Esophagus muscularis mucosa (tissue), 4 donors: ENCODE measurements around the gene PPP2R3A. TPM values are rescaled to one million over a fixed set of nuclear protein-coding genes. Genes with fewer than 3 reads are reported as not detected.
A peak's percentile ranks its signal among the peaks of the same experiment; 100 is the strongest.

ENCODE experiments used
- DNase-seq: peaks from one replicate; pipeline ENCODE4 v3.0.0-alpha.2; 2017; ENCODE audit errors: extremely low spot score
- H3K27ac ChIP-seq, 4 donors: fragments of 200-600 bp; sonication (generic); replicated peaks in 1 of 4; 1 replicate in 3 of 4; 2 replicates in 1 of 4; pipeline ENCODE4 v1.5.1; 2016 to 2019; ENCODE audit warnings: mild to moderate bottlenecking in 1 of 4
- H3K27me3 ChIP-seq, 4 donors: fragments of 200-600 bp; sonication (generic); one replicate each; pipeline versions ENCODE4 v1.5.1 to v1.6.0; 2016 to 2019
- H3K36me3 ChIP-seq, 4 donors: fragments of 200-600 bp; sonication (generic); one replicate each; pipeline ENCODE4 v1.5.1; 2016 to 2019
- H3K4me1 ChIP-seq, 4 donors: fragments of 200-600 bp; sonication (generic); one replicate each; pipeline ENCODE4 v1.5.1; 2016 to 2019
- H3K4me3 ChIP-seq, 4 donors: fragments of 200-600 bp; sonication (generic); 1 replicate in 2 of 4; 2 replicates in 2 of 4; pipeline ENCODE4 v1.5.1; 2016 to 2019; ENCODE audit warnings: mild to moderate bottlenecking in 4 of 4, moderate library complexity in 1 of 4
- H3K9me3 ChIP-seq, 4 donors: fragments of 200-600 bp; sonication (generic); 1 replicate in 3 of 4; 2 replicates in 1 of 4; pipeline ENCODE4 v1.5.1; 2016 to 2019
- EP300 ChIP-seq: sonication (generic); formaldehyde crosslinking; IDR thresholded peaks from one replicate; pipeline ENCODE4 v1.6.1; 2017; ENCODE audit warnings: antibody characterized with exemption
- POLR2A ChIP-seq: fragments of 450-650 bp; IDR thresholded peaks from one replicate; pipeline ENCODE4 v1.6.1; 2017; ENCODE audit warnings: antibody characterized with exemption, moderate library complexity, mild to moderate bottlenecking, low read depth
- POLR2AphosphoS5 ChIP-seq, 2 donors: sonication (generic); formaldehyde crosslinking; IDR thresholded peaks; one replicate each; pipeline ENCODE4 v1.6.1; 2017; ENCODE audit warnings: antibody characterized with exemption in 2 of 2
- WGBS: methylation state at CpG from one replicate; pipeline ENCODE4 v1.1.5; 2018; 5-methylcytosine and 5-hydroxymethylcytosine counted together
- intact Hi-C: fragments of 100-400 bp; cut with DNase I; formaldehyde crosslinking; loops from one replicate; pipeline ENCODE4 v1.15.1; 2023
- small RNA-seq, 3 donors: library from RNA; depleted of rRNA; stranded (forward); fragments of <200 nt; gene quantifications; one replicate each; pipeline ENCODE3, GENCODE V24; 2016
- total RNA-seq, 4 donors: library from RNA; depleted of rRNA; stranded (reverse); fragments of >200 nt; gene quantifications; one replicate each; pipeline versions ENCODE4 v1.1.0 to v1.2.1, GENCODE V29; 2016
- TF ChIP-seq, protein P1 (sequence below), 3 experiments: fragments of 200-600 bp in 2 of 3; fragments of 450-650 bp in 1 of 3; sonication (generic) in 2 of 3; IDR thresholded peaks; one replicate each; pipeline ENCODE4 v1.5.1; 2017 to 2019; ENCODE audit warnings: antibody characterized with exemption in 3 of 3, mild to moderate bottlenecking in 2 of 3, moderate library complexity in 1 of 3

PPP2R3A gene
- total RNA-seq, 4 donors from 2014 or later, result 19.4 to 28.9 (median 26.3) TPM

DNA sequence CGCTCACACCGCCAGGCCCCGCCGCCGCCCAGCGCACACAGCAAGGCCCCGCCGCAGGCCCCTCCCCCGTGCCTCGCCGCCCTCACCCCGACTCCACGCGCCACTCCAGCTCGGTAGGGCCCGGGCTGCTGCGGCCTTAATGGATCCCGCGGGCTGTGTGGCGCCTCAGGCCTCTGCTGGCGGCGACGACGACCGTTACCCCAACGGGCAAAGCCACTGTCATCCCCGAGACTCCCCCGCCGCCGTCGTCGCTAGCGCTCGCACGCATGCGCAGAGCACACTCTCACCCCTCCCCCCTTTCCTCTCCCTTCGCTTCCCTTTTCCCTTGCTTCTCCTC lies 230.5 kb downstream of the PPP2R3A start, which contains the start of gene MSL2:
MSL2 (minus strand) TSS at position 272 of the 337 bp plus-strand sequence. CDS start 1,222 bp downstream, outside the sequence.
- peak within 1 kb of the TSS; percentile 89 to 95 (median 92) for H3K4me3 ChIP-seq
- no peaks in the 10 kb centered on the region for H3K36me3 ChIP-seq
- no peaks in the 10 kb centered on the region for H3K27me3 ChIP-seq
- DNase-seq, result peak; percentile 93
- peaks cover 25 to 47% (median 37%) of the 10 kb centered on the region in 4 donors for H3K4me1 ChIP-seq
- H3K9me3 ChIP-seq, result no peaks in the 10 kb centered on the region
- 0% methylated on average over 20 of the region's 37 CpGs for WGBS
- intact Hi-C loops, result loop anchor here (10.0 kb wide), 1 partner anchor 669 kb away; the partner anchor contains the start of gene NCK1
- peak within 1 kb of the TSS; percentile 99 to 100 (median 100) for H3K27ac ChIP-seq
- peak in 1 of 2 donors; percentile 74 for TF ChIP-seq POLR2AphosphoS5 (IDR thresholded peaks at IDR 0.05)
- TF ChIP-seq POLR2A, result peak; percentile 40
- TF ChIP-seq EP300, result no peak

DNA sequence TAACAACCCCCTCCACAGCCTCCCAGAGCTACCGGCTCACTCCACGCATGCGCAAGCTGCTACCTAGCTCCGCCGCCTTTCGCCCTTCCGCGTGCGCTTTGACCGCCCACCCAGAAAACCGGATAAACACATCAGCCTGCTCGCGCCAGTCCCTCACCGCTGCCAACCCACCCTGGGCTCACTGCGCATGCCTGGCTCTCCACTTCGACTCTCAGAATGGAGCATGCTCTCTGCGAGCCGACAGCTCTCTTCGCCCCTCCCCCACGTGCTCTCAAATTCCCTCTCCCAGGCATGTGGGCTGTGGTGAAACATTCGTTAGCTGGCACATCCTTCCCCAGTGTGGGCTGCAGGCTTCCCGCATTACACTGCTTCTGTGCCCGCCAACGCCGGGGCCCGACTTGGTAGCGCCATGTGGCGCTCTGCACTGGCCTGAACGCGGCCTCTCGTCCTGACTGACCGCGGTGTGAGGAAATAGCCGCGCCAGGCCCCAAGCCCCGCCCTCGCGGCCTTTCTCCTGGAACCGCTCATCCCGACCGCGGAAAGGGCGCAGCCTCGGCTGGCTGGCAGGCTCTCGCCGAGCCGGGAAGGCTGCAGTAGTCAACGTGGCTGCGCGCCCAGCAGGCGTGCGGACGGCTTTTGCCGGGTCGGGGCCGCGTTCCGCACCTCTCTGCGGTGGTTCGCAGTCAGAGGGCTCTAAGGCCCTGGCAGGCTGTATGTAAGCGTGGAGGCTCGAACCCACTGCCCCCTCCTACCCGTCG lies 231.1 kb downstream of the PPP2R3A start:
- 0% methylated on average over 18 of the region's 64 CpGs for WGBS
- Histone ChIP-seq H3K27me3 (no peaks in the 10 kb centered on the region), H3K36me3 (no peaks in the 10 kb centered on the region), H3K27ac (peak overlapping the region; percentile 99 to 100 (median 100)), H3K9me3 (no peaks in the 10 kb centered on the region), H3K4me3 (peak overlapping the region; percentile 89 to 95 (median 92)), H3K4me1 (peaks cover 20 to 41% (median 32%) of the 10 kb centered on the region in 4 donors)
- TF ChIP-seq POLR2AphosphoS5 (IDR thresholded peaks at IDR 0.05) (peak; percentile 85), POLR2A (peak; percentile 67), EP300 (no peak)
- TF ChIP-seq, protein P1, sequence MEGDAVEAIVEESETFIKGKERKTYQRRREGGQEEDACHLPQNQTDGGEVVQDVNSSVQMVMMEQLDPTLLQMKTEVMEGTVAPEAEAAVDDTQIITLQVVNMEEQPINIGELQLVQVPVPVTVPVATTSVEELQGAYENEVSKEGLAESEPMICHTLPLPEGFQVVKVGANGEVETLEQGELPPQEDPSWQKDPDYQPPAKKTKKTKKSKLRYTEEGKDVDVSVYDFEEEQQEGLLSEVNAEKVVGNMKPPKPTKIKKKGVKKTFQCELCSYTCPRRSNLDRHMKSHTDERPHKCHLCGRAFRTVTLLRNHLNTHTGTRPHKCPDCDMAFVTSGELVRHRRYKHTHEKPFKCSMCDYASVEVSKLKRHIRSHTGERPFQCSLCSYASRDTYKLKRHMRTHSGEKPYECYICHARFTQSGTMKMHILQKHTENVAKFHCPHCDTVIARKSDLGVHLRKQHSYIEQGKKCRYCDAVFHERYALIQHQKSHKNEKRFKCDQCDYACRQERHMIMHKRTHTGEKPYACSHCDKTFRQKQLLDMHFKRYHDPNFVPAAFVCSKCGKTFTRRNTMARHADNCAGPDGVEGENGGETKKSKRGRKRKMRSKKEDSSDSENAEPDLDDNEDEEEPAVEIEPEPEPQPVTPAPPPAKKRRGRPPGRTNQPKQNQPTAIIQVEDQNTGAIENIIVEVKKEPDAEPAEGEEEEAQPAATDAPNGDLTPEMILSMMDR (IDR thresholded peaks at IDR 0.05), result no peak
- peak; percentile 99 for DNase-seq
- intact Hi-C loops, result loop anchor here (10.0 kb wide), 1 partner anchor 668 kb away; the partner anchor contains the start of gene NCK1

DNA sequence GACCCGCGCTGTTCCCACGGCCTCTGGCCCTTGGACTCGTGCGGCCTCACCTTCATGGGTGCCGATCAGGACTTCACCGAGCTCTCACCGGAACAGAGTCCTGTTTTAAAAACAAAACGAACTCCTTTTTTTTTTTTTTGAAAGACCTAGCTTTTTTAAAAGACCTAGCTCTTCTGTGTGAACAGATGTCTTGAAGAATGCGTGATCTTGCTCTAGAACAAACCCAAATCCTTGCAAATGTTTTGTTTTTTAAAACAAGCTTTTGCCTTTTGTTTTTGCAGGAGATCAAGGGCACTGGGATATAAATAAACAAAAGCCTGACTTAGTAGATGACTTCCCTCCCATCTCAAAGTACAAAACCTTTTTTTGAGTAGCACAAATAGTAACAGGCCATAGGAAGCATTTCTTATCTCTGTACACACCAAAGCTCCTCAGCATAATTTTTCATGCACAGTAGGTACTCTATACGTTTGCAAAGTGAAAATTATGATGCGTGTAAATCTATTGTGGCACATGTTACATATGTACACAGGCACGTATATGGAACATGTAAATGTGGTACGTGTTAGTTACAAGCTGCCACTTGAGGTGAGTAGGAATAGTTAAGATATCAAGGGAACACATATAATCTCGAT lies 231.7 kb downstream of the PPP2R3A start:
- H3K27ac ChIP-seq, result peak overlapping the region; percentile 99 to 100 (median 100)
- H3K9me3 ChIP-seq, result no peaks in the 10 kb centered on the region
- H3K36me3 ChIP-seq, result no peaks in the 10 kb centered on the region
- TF ChIP-seq POLR2AphosphoS5 (IDR thresholded peaks at IDR 0.05) (no peak), EP300 (no peak), POLR2A (no peak)
- TF ChIP-seq, protein P1 (IDR thresholded peaks at IDR 0.05), result no peak
- DNase-seq, result no peak
- peaks cover 13 to 34% (median 25%) of the 10 kb centered on the region in 4 donors for H3K4me1 ChIP-seq
- WGBS, result 20% methylated on average over 15 of the region's 15 CpGs
- intact Hi-C loops, result loop anchor here (10.0 kb wide), 1 partner anchor 668 kb away; the partner anchor contains the start of gene NCK1
- H3K27me3 ChIP-seq, result no peaks in the 10 kb centered on the region
- H3K4me3 ChIP-seq, result peak overlapping the region; percentile 89 to 95 (median 92)

Small RNAs within 50 kb of the gene (small RNA-seq; reads per million reads assigned to genes)
- 0 reads per million in 3 donors for gene AC092989.1

Other genes with a start within 250 kb of the PPP2R3A start
- gene MSL2, start 230.6 kb downstream of the PPP2R3A start, total RNA-seq, result 10 to 100 TPM; 18.7 to 25.3 (median 23.5) TPM